Inflammatory macrophage treated with lipopolysaccharide for 1 hour (primary cell): ENCODE results near the gene LRRC63.
"Not testable (repeated sequence)": the region's sequence is repeated elsewhere in the genome, so short reads cannot be mapped to it uniquely, and the experiment has no call there.

Experiments used
- DNase-seq, 2 donors: peaks; one replicate each; pipeline ENCODE4 v3.0.0-alpha.2; 2020 to 2022

LRRC63 gene

DNA sequence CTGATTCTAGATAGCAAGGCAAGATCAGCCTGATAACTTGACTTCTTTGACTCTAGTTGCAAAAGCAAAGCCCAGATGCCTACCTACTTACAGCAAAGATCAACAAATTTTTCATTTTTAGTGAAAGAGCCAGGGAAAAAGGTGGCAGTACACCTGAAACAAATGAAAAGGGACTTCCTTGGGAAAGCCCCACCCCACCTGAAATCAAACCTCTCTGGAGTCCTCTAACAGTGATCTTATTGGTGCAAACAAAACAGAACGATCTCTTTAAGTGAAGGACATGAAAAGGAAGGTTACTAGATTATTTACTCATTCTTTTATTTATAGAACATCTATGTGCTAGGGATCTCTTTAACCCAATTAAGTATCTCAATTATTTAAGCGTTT is 29.2 kb upstream of the LRRC63 start:
- no peak for DNase-seq

DNA sequence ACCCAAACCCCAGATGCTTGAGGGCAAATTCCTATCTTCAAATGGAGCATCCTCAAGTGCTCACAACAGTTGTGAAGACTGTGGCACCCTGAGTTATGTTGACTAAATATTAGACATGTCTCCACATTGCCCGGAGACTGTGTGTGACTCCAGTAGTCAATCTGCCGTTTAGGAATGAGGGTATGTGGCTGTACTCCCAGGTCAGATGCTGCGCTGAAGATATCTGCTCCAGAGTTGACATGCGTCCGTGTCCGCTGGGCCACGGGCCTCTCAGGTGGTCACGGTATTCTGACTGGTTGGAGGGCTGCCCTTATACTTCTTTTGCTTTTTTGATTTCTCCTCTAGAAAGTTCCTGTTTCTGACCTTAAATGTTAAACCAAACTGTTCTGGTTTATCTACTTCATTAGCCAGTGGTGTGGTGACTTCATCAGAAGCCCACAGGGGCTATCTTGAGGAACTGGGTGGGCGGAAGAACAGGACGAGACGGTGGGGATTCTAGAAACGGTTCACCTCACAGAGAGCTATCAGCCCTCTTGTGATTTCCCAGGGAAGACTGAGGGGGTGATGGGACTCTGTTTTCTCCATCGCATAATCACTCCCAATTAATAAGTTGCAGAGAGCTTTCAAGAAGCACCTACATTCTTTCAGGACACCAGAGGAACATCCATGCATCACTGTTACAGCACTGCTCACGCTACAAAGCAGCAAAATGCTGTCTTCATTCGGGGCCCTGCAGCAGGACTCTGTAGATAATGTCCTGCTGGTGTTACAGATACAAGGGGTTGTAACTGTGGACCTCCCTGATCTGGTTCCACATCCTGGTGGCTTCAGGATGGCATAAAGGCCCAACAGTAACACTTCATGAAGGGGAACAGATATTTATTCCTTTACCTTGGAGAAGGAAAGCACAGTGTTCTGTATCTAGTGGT is 28.4 kb upstream of the LRRC63 start:
- DNase-seq: peak in 1 of 2 donors; percentile 69

DNA sequence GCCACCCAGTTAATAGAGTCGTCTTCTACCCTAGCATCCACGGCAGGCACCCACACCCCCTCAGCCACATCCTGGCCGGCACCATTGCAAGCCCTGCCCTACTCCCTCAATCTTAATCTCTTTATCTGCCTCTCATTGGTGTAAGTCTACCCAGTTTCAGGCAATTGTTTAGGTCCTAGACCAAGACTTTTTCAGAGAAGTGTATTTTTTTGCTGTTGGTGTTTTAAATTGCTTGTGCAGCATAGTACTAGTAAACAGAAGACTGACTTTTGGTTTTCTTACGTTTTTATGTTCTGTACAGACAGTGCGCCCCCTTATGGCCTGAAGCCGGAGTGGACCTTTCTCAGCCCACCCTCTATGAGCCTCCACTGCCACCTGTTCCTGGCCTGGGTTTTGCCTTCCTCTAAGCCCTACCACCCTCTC is 27.4 kb upstream of the LRRC63 start:
- peak; percentile 53 to 81 for DNase-seq

DNA sequence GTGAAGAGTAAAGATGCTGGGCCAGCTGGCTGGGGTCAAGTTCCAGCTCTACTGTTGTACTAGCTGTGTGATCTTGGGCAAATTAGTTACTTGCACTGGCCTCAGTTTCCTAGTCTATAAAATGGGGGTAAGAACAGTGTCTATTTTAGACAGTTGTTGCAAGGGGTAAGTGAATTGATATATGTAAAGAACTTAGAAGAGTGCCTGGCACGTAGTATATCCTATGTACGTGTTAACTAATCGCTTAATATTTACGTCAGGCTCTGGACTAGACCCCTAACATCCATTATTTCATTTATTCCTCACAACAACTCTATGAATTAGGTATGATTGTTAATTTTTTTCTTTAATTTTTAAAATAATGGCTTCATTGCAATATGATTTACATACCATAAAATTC is 26.1 kb upstream of the LRRC63 start:
- DNase-seq: no peak

DNA sequence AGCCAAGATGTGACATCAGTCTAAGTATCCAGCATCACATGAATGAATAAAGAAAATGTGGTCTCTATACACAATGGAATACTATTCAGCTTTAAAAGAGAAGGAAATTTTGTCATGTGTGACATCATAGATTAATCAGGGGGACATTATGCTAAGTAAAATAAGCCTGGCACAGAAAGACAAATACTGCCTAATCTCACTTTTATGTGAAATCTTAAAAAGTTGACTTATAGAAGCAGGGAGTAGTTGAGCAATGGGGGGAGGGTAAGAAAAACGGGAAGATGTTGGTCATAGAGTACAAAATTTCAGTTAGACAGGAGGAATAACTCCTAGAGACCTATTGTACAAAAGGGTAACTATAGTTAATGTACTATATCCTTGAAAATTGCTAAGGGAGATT is 19.3 kb upstream of the LRRC63 start:
- DNase-seq: peak; percentile 47 to 58

DNA sequence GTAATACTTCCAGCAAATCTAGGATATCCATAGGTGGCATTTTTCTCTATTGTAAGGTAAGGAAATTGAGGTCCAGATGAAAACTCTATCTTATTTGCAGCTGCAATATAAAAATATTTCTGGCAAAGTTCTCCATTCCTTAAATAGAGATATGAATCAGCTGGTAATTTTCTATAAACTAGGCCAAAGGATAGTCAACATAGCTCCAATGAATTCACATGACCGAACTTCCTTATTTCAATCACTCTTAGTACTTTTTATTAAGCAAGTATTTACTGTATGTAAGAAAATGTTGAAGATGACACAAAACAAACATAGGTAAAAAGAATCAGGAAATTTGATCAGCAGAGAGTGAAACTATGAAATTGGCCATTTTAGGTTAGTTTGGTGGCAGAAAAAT is 16.7 kb upstream of the LRRC63 start:
- DNase-seq: peak; percentile 75 to 84

DNA sequence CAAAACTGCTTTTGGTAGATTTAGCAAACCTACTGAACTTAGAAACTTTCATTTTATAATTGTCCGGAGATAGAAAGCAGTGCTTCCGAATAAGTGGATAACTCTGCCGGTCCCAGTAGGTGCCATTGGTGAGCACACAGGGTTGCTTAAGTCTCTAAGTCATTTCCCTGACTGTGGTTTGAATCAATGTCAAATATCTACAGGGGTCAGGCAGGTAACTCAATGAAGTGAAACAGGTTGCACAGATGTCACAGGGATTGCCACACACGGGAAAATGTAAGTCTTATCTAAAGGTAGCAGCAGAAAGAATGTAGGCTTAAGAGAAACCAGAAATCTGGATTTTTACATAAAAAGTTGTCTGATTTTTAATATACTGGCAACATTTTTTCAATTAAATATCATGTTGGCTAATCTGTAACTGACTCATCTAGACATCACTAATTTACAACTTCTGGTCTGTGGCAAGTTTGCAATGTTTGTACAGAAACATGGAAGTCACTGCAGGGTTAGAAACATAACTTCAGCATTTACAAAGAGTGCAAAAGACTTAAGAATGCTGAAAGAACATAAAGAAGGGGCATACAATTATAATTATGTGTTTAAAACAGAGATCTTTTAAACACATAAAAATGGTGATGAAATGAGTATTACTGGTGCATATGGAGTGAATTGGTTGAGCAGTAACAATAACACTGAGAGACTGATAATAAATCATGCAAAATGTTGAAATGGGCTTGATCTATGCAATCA is 14.3 kb upstream of the LRRC63 start:
- DNase-seq: peak; percentile 51 to 52

DNA sequence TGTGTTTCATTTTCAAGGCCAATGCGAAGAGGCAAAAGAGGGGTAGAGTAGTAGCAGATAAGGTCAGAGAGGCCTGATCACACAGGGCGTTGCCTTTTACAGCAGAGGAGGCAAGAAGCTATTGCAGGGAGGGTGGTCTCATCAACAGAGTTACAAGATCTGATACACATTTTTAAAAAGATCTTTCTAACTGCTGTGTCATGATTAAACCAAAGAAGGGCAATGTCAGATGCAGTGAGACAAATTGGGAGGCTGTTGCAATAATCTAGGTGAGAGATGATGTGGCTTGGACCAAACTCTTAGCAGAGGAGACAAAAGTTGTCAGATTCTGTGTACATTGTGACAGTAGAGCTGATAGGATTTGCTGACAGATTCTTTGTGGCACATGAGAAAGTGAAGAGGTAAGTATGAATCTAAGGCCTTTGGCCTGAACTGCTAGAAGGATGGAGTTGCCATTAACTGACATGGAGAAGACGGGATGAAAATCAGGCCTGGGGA is 13.0 kb upstream of the LRRC63 start:
- no peak for DNase-seq

DNA sequence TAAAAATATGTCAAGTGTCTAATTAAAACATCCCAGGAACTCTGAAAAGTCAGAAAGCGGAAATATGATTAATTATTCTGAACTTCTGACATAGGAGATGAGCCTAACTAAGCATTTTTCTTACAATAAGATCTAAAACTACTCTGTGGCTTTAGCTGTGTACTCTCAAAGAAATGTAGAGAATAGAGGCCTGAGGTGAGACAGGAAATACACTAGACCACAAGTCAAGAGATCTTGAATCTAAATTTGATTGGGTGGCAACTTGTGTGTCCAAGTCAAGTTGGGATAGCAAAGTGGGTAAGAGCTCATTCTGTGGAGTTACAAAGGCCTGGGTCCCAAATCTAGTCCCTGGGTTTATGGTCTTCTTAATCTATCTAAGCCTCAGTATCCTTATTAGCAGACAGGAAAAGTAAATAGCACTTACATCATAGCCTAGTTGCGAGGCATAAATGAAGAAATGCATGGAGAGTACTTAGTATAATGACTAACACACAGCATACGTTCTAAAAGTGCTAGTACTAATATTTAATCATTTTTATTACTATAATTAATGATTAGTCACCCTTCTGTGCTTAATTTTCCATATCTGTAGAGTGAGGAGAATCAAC is 9.4 kb upstream of the LRRC63 start:
- DNase-seq: peak in 1 of 2 donors; percentile 32

DNA sequence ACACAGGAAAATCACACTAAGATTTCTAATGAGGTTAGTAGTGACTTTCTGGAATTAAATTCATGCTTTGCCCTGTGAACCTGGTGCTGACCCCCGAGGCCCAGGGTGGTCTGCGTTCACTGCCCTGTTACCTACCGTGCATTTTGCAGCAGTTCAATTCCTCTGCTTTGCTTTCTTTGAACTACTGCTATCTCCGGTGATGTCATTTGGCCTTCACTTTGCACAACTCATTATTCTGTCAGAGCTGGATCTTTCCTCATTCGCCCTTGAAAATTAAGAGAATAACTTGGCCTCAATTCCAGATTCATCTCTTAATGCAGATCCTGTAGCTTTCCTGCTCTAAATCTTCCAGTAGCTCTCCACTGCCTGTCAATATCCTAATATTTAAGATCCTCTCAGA is 8.8 kb upstream of the LRRC63 start:
- peak; percentile 43 to 58 for DNase-seq

DNA sequence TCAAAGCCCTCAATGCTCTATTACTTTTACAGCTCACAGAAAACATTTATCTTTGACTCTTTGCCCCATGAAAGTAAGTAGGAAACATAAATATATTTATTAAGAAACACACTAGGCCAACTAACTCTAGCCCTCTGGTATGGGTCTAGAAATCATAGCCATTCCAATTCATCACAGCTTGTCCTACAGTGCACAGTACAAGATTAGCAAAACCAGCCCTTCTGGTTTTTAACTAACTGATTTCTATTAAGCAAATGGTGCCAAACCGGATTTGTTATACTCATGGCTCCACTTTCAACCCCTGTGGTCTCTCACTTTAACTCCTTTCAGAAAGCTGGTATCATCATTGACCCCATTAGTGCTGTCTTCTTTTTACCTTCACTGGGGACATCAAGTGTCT is 5.6 kb upstream of the LRRC63 start:
- DNase-seq: no peak

DNA sequence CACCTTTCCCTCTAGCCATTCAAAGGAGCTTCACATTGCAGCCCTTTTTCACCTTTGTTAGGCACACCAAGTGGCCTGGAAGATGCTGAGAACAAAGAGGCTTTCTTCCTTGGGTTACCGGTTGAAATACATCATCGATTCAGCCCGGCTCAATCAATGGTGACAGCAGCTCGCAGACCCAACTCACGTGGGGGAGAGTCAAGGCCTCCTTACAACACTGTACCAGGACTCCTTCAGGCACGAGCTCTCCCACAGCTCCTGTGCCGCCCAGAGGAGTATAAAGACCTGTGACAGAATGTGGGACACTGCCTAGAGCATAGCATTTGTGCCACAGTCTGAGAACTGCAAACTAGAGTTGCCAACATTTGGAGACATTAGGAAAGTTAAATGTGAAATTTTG is 3.9 kb upstream of the LRRC63 start:
- DNase-seq: no peak

DNA sequence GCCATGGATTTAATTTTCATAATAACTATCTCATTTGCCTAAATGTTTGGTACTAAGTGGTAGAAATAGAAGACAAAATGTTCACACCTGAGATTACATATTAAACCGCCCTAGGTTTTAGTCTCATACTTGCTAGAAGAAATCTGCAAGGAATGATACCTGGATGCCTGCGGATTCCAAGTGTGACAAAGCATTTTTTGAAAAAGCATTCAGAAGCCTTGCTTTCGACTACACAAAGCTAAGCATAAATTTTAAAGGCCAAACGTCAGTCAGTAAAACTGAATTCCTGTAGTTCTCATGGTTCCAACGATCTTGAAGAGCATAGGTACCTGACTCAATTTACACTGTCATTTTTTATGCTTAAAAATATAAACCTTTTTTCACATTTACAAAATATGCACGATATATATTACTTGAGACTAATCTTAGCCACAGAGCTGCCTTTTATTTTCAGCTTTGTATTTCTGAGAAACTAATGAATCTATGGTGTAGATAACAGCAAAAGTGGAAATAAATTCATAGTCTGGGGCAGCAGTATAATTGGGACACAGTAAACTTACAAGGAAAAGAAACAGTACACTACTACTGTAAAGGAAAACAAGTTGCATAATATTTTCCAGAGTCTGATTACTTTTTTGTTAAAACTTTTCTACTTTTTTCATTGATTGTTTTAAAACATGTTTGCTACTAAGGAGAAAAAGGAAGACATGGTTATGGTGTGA is 1.2 kb upstream of the LRRC63 start:
- no peak for DNase-seq

DNA sequence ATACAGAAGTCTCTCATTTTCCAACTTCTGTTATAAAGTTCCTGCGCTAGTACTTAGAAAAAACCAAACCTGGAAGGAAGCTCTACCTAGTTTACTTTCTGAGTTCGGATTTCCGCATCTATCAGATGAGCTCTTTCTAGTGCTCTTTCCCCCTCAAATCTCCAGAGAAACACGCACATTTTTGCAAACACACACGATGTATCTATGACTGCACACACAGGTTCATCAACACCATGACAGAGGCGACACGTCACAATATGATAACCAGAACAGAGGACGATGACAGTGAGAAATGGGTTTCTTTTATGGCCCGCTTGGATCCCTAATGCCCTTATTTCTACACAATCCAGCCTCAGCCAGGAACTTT is 629 bp upstream of the LRRC63 start:
- DNase-seq: peak; percentile 41 to 59

DNA sequence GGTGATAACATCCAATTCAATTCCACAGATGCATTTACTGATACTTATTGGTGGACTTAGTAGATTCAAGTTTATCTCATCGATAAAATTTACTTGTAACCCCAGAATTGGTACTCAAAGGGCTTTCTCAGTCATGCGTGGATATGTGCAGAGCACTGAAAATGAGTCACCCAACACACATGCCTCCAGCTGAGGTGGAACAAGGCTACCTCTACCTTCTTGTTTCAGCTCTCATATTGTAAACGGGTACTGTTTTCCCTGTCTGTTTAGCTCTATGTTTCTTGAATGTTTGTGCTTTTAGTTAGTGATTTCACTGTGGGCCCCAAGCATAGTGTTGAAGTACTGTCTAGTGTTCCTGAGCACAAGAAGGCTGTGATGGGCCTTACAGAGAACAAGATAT is 1.5 kb downstream of the LRRC63 start:
- DNase-seq: no peak

DNA sequence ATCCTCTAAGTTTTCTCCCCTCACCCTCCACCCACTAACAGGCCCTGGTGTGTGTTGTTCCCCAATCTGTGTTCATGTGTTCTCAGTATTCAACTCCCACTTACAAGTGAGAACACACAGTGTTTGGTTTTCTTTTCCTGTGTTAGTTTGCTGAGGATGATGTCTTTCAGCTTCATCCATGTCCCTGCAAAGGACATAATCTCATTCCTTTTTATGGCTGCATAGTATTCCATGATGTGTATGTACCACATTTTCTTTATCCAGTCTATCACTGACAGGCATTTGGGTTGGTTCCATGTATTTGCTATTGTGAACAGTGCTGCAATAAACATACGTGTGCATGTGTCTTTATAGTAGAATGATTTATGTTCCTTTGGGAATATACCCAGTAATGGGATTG is 3.0 kb downstream of the LRRC63 start:
- not testable (repeated sequence) for DNase-seq

DNA sequence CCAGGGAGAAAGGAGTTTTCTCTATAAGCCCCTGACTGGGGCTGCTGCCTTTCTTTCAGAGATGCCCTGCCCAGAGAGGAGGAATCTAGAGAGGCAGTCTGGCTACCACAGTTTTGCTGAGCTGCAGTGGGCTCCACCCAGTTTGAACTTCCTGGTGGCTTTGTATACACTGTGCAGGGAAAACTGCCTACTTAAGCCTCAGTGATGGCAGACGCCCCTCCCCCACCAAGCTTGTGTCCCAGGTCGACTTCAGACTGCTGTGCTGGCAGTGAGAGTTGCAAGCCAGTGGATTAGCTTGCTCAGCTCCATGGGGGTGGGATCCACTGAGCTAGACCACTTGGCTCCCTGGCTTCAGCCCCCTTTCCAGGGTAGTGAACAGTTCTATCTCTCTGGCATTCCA is 8.5 kb downstream of the LRRC63 start:
- not testable (repeated sequence) for DNase-seq

DNA sequence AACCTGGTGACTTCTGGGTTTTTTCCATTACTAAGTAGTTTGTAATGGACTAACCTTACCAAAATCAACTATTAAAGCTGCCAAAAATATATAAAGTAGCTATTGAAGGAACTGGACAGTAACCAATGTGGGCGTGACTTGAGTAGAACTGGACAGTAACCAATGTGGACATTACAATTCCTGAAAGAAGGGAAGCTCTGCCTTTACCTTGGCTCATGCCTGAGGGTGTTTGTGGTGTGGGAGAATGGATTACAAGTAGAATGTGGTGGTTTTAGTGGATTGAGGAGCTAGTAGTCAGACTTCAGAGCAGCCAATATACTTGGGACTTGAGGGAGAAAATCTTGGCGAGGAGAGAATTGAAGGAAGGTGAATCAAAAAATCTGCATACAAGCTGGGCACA is 17.5 kb downstream of the LRRC63 start:
- no peak for DNase-seq

DNA sequence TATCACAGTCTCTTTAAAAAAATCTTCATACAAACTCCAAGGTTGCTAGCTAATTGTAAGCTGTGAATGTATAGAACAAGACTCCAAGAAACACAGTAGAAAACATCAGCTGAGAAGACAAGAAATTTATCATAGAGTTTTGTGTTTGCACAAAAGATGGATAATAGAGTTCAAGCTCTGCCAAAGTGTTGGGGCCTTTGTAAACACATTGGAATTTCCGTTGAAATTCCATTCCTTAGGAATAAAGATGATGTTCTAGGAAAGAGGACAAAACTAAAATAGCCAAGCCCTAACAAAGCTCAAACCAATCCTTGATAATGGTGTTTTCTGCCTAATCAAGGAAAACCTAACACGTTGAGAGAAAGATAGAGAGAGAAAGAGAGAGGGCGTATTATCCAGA is 20.6 kb downstream of the LRRC63 start:
- DNase-seq: no peak

DNA sequence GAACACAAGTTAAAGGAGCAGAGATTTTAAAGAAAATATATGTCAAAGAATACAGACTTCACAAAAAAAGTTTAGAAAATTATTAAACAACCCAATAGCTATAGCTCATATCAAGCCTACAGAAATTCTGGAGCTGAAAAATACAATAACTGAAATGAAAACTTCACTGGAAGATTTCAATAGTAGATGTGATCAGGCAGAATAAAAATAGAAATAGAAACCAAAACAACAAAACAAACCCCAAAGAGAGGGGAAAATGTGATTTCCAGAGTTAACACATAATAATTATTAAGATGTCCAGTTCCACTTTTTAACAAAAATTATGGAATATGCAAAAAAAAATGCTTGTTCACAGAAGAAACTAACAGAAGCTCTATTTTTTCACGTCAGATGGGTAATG is 23.6 kb downstream of the LRRC63 start:
- peak in 1 of 2 donors; percentile 37 for DNase-seq

DNA sequence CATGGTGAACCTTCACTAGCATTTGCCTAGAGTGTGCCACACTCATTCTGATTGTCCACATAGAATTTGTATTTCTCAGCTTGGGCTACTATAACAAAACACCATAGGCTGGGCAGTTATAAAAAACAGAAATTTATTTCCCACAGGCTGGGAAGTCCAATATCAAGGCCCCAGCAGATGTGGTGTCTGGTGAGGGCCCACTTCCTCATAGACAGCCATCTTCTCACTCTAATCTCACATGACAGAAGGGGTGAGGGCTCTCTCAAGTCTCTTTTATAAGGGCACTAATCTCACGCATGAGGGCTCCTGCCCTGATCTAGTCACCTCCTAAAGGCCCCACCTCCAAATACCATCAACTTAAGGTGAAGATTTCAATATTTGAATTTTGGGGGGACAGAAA is 53.6 kb downstream of the LRRC63 start:
- DNase-seq: no peak

DNA sequence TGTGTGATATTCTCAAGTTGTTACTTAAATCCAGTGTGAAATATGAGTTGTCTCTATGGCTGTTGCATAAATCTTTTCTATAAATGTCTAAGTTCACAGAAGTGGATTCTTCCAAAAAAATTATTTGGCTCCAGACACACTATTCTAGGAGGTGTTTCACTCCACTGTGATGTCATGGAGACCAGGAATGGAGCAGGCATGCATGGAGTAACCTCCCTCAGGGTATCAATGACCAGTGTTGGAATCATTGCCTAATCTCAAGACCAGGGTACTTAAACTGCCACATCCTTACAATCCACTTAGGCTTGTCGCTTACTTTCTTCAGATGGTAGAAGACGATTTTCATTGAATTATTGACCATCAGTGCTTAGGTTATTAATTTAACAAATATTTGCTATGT is 55.4 kb downstream of the LRRC63 start:
- no peak for DNase-seq

DNA sequence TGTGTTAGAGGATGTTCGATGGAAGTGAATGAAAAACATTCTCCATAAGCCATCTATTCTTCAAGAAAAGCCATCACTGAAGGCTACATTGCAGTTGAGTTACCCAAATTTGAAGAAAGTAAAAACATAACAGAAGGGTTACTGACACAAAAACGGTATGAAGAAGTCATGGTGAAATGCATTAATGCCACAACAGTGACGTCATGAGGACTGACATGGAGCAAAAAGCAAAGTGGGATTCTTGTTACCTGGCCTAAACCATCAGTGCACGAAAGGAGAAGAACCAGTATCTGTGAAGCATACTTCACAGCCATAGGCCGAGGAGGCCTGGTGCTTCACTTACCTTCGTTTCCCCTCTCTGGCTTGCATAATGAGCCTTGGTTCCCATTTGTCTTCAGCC is 58.7 kb downstream of the LRRC63 start:
- DNase-seq: no peak
